ENCODE measurements around the gene SPACA4.
"Not testable (repeated sequence)": the region's sequence is repeated elsewhere in the genome, so short reads cannot be mapped to it uniquely, and the experiment has no call there.

The SPACA4 gene

DNA sequence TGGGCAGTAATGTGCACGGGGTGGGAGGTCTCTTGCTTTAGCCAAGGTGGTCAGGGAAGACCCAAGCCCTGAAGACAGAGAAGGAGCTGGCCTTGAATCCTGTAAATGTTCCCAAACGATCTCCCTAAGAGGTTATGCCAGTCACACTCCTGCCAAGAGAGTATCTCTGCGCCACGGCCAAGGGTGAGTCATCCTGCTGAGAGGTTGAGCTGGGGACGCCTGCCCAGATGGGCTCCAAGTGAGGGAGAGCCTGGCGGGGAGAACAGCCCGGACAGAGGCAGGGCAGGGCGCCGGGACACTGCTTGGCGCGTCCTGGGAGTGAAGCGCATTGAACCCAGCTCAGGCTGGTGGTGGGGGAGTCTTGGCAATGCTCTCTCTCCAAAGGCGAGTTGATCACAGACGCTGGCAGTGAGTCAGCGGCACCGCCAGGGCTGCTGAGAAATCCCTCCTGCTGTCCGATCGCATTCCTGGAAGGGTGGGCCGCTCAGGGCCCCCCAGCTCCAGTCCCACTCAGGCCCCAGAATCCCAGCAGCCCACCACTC, 38.1 kb upstream of the SPACA4 start:
- H3K4me3 ChIP-seq (ENCODE audit: low read depth, low read length), result no peak overlapping the region
- TF ChIP-seq, protein P1, sequence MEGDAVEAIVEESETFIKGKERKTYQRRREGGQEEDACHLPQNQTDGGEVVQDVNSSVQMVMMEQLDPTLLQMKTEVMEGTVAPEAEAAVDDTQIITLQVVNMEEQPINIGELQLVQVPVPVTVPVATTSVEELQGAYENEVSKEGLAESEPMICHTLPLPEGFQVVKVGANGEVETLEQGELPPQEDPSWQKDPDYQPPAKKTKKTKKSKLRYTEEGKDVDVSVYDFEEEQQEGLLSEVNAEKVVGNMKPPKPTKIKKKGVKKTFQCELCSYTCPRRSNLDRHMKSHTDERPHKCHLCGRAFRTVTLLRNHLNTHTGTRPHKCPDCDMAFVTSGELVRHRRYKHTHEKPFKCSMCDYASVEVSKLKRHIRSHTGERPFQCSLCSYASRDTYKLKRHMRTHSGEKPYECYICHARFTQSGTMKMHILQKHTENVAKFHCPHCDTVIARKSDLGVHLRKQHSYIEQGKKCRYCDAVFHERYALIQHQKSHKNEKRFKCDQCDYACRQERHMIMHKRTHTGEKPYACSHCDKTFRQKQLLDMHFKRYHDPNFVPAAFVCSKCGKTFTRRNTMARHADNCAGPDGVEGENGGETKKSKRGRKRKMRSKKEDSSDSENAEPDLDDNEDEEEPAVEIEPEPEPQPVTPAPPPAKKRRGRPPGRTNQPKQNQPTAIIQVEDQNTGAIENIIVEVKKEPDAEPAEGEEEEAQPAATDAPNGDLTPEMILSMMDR (IDR thresholded peaks at IDR 0.05; ENCODE audit: borderline replicate concordance, insufficient read depth, low read depth, low read length), result no peak

- H3K4me3 ChIP-seq (ENCODE audit: low read depth, low read length), result no peak overlapping the region
- TF ChIP-seq, protein P1 (IDR thresholded peaks at IDR 0.05; ENCODE audit: borderline replicate concordance, insufficient read depth, low read depth, low read length), result no peak
Observed at GRCh38 chr19:48569814-48570213, 36.7 kb upstream of the SPACA4 start.

GRCh38 chr19:48571378-48572162, 35.0 kb upstream of the SPACA4 start:
- TF ChIP-seq, protein P1 (IDR thresholded peaks at IDR 0.05; ENCODE audit: borderline replicate concordance, insufficient read depth, low read depth, low read length), result no peak

GRCh38 chr19:48573163-48573505, 33.4 kb upstream of the SPACA4 start:
- TF ChIP-seq, protein P1 (IDR thresholded peaks at IDR 0.05; ENCODE audit: borderline replicate concordance, insufficient read depth, low read depth, low read length), result no peak
- H3K4me3 ChIP-seq (ENCODE audit: low read depth, low read length), result no peak overlapping the region

More at GRCh38 chr19:48571378-48572162, 35.0 kb upstream of the SPACA4 start:
- H3K4me3 ChIP-seq (ENCODE audit: low read depth, low read length), result no peak overlapping the region

GRCh38 chr19:48575931-48576622, 30.5 kb upstream of the SPACA4 start:
- no peak overlapping the region for H3K4me3 ChIP-seq (ENCODE audit: low read depth, low read length)
- TF ChIP-seq, protein P1 (IDR thresholded peaks at IDR 0.05; ENCODE audit: borderline replicate concordance, insufficient read depth, low read depth, low read length), result no peak

GRCh38 chr19:48577908-48578307, 28.6 kb upstream of the SPACA4 start:
- not testable (repeated sequence) for H3K4me3 ChIP-seq (ENCODE audit: low read depth, low read length)

- no peak overlapping the region for H3K4me3 ChIP-seq (ENCODE audit: low read depth, low read length)
- TF ChIP-seq, protein P1 (IDR thresholded peaks at IDR 0.05; ENCODE audit: borderline replicate concordance, insufficient read depth, low read depth, low read length), result no peak
Observed at GRCh38 chr19:48578891-48579290, 27.7 kb upstream of the SPACA4 start.
